SU-DHL-6 (cell line): Measurements from ENCODE around the gene GRIFIN.

Experiments
- H2AFZ ChIP-seq: fragments of 200-600 bp; sonication (generic); 2 replicates; pipeline ENCODE4 v1.6.1; 2014; ENCODE audit warnings: low read depth, mild to moderate bottlenecking, moderate library complexity, mixed read lengths, antibody characterized with exemption, low read length; ENCODE audit not compliant: severe bottlenecking
- H3F3A ChIP-seq: fragments of 200-600 bp; shearing (Covaris generic); 2 replicates; pipeline ENCODE4 v1.6.0; 2016; ENCODE audit warnings: antibody characterized with exemption, mild to moderate bottlenecking; ENCODE audit not compliant: insufficient read depth
- H3K27ac ChIP-seq: fragments of 200-600 bp; sonication (generic); 2 replicates; pipeline ENCODE4 v1.5.1; 2016; ENCODE audit warnings: low read depth, mild to moderate bottlenecking, low read length, moderate library complexity, mixed read lengths
- H3K27me3 ChIP-seq: fragments of 200-600 bp; sonication (generic), shearing (Covaris generic); 2 replicates; pipeline ENCODE4 v1.6.0; 2014; ENCODE audit warnings: mild to moderate bottlenecking, low read length
- H3K36me3 ChIP-seq: fragments of 200-600 bp; sonication (generic); 2 replicates; pipeline ENCODE4 v1.6.1; 2014; ENCODE audit warnings: mild to moderate bottlenecking, low read length, mixed read lengths
- H3K4me2 ChIP-seq: fragments of 300-600, 200-600 bp; shearing (Covaris generic), sonication (generic); 2 replicates; pipeline ENCODE4 v1.6.0; 2014; ENCODE audit warnings: low read length, low read depth, mild to moderate bottlenecking; ENCODE audit not compliant: poor library complexity, severe bottlenecking
- H3K4me3 ChIP-seq: fragments of 200-600 bp; sonication (generic); 2 replicates; pipeline ENCODE4 v1.5.1; 2014; ENCODE audit warnings: antibody characterized with exemption, low read length, mild to moderate bottlenecking, mixed read lengths; ENCODE audit not compliant: insufficient read depth, poor library complexity, severe bottlenecking
- H3K79me2 ChIP-seq: fragments of 200-600 bp; sonication (generic); 2 replicates; pipeline ENCODE4 v1.6.1; 2014; ENCODE audit warnings: mild to moderate bottlenecking, low read length, moderate library complexity; ENCODE audit not compliant: insufficient read depth
- H3K9ac ChIP-seq: fragments of 200-600 bp; sonication (generic); 2 replicates; pipeline ENCODE4 v1.7.0; 2014; ENCODE audit warnings: mild to moderate bottlenecking, low read length
- H3K9me2 ChIP-seq: fragments of 200-600 bp; sonication (generic); replicated peaks from 2 replicates; pipeline ENCODE4 v1.6.1; 2014; ENCODE audit warnings: low read length; ENCODE audit not compliant: insufficient read depth
- H3K9me3 ChIP-seq: fragments of 200-600 bp; sonication (generic); 2 replicates; pipeline ENCODE4 v1.6.1; 2014; ENCODE audit warnings: low read length, mixed read lengths; ENCODE audit not compliant: insufficient read depth
- H4K20me1 ChIP-seq: fragments of 200-600 bp; sonication (generic); 2 replicates; pipeline ENCODE4 v1.6.1; 2014; ENCODE audit warnings: low read depth, mild to moderate bottlenecking, antibody characterized with exemption, low read length, moderate library complexity, mixed read lengths
- CTCF ChIP-seq: fragments of 200-600 bp; sonication (generic); IDR thresholded peaks from one replicate; pipeline ENCODE4 v1.5.1; 2017; ENCODE audit warnings: antibody characterized with exemption, mild to moderate bottlenecking, low read length, moderate library complexity; ENCODE audit not compliant: insufficient read depth, poor library complexity, severe bottlenecking
- EZH2phosphoT487 ChIP-seq: fragments of 200-600 bp; sonication (generic), shearing (Covaris generic); conservative IDR thresholded peaks from 2 replicates; pipeline ENCODE4 v1.6.1; 2018; ENCODE audit warnings: mild to moderate bottlenecking, antibody characterized with exemption, low read length, moderate library complexity, mixed read lengths

The GRIFIN gene

GRCh38 chr7:2465928-2466327 lies 10.3 kb downstream of the GRIFIN start:
- Histone ChIP-seq H3K4me2 (no peak overlapping the region), H3K9me3 (no peaks in the 10 kb centered on the region), H3F3A (no peaks in the 10 kb centered on the region), H3K9me2 (no peaks in the 10 kb centered on the region), H3K79me2 (no peaks in the 10 kb centered on the region), H3K4me3 (no peak overlapping the region), H3K27me3 (no peaks in the 10 kb centered on the region), H3K36me3 (no peaks in the 10 kb centered on the region), H2AFZ (no peak overlapping the region), H3K27ac (no peak overlapping the region), H4K20me1 (no peaks in the 10 kb centered on the region), H3K9ac (no peak overlapping the region)
- TF ChIP-seq CTCF (no peak), EZH2phosphoT487 (no peak)

GRCh38 chr7:2462731-2463130 lies 13.5 kb downstream of the GRIFIN start:
- Histone ChIP-seq H3K9me3 (no peaks in the 10 kb centered on the region), H3F3A (no peaks in the 10 kb centered on the region), H3K9me2 (no peaks in the 10 kb centered on the region), H3K79me2 (no peaks in the 10 kb centered on the region), H4K20me1 (no peaks in the 10 kb centered on the region), H3K4me2 (no peak overlapping the region), H3K36me3 (no peaks in the 10 kb centered on the region), H3K27ac (no peak overlapping the region), H3K27me3 (no peaks in the 10 kb centered on the region), H2AFZ (no peak overlapping the region), H3K4me3 (no peak overlapping the region), H3K9ac (no peak overlapping the region)
- TF ChIP-seq CTCF (no peak), EZH2phosphoT487 (no peak)

GRCh38 chr7:2461268-2462026 lies 14.8 kb downstream of the GRIFIN start:
- Histone ChIP-seq H4K20me1 (no peaks in the 10 kb centered on the region), H3K79me2 (no peaks in the 10 kb centered on the region), H3K4me2 (no peak overlapping the region), H3F3A (no peaks in the 10 kb centered on the region), H3K27ac (no peak overlapping the region), H3K9me3 (no peaks in the 10 kb centered on the region), H3K4me3 (no peak overlapping the region), H3K9ac (no peak overlapping the region), H3K9me2 (no peaks in the 10 kb centered on the region), H3K36me3 (no peaks in the 10 kb centered on the region), H2AFZ (no peak overlapping the region), H3K27me3 (no peaks in the 10 kb centered on the region)
- TF ChIP-seq EZH2phosphoT487 (no peak), CTCF (no peak)
